ENCODE results near the gene GAS6.

The GAS6 gene

DNA sequence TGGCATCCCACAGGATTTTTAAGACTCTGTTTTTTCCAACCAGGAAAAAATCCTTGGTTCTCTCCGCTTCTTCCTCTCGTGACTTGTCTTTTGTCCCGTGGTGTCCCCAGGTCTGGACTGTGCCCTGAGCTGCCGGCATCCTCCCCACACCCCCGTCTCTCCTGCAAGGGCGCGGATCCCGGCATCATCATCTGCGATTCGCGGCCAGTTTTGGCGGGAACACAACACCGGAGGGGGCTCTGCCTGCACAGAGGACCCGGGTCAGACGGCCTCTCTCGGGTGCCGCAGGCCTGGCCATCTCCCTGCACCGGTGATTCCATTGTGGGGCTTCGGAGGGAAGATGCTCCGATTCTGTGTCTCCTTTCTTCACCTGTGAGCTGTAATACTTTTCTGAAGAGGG, 18.8 kb upstream of the GAS6 start:
- no peak for TF ChIP-seq CTCF (IDR thresholded peaks at IDR 0.05; ENCODE audit: low read depth, low read length)
- no peak for DNase-seq (ENCODE audit: low read depth in 2 of 2)
- H3K4me3 ChIP-seq (replicated peaks in 1 of 2; ENCODE audit: low read depth in 2 of 2, low read length in 2 of 2), result no peak overlapping the region

- H3K4me3 ChIP-seq (replicated peaks in 1 of 2; ENCODE audit: low read depth in 2 of 2, low read length in 2 of 2), result no peak overlapping the region
- DNase-seq (ENCODE audit: low read depth in 2 of 2), result peak in 1 of 2 donors; percentile 26
These were observed 18.4 kb upstream of the GAS6 start for GRCh38 chr13:113882267-113882630.

DNA sequence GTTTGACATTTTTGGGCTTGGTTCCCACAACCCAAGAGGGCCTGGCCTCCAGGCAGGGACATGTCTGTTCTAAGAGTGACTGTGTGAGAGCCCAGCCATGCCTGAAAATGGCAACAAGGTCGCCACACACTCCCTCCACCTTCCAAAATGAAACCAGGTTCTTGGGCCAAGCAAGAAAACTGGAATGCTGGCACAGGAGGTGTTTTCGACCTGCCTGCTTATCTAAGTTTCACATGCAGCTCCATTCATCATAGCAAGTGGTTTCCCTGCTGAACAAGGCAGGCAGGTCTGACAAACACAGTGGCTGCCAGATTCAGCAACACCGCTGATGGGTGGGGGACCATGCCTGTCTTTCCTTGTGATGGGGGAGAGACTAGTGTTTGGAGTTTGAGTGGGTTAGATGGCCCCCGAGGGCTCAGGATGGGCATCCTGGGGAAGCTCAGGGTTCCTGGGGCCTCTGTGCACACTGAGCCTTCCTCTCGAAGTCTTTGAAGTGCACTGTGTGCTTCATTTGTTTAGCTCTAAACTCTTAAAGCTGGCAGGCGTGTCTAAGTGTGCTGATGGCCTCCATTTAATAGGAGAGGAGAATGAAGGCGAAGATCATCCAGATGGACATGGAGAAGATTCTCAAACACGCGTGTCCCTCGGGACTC, 17.9 kb upstream of the GAS6 start:
- no peak overlapping the region for H3K4me3 ChIP-seq (replicated peaks in 1 of 2; ENCODE audit: low read depth in 2 of 2, low read length in 2 of 2)
- no peak for TF ChIP-seq CTCF (IDR thresholded peaks at IDR 0.05; ENCODE audit: low read depth, low read length)
- DNase-seq (ENCODE audit: low read depth in 2 of 2), result no peak

More at GRCh38 chr13:113882267-113882630, 18.4 kb upstream of the GAS6 start:
- no peak for TF ChIP-seq CTCF (IDR thresholded peaks at IDR 0.05; ENCODE audit: low read depth, low read length)

GRCh38 chr13:113880651-113881611, 17.1 kb upstream of the GAS6 start:
- DNase-seq (ENCODE audit: low read depth in 2 of 2), result peak in 1 of 2 donors; percentile 35
- TF ChIP-seq CTCF (IDR thresholded peaks at IDR 0.05; ENCODE audit: low read depth, low read length), result no peak
- no peak overlapping the region for H3K4me3 ChIP-seq (replicated peaks in 1 of 2; ENCODE audit: low read depth in 2 of 2, low read length in 2 of 2)

DNA sequence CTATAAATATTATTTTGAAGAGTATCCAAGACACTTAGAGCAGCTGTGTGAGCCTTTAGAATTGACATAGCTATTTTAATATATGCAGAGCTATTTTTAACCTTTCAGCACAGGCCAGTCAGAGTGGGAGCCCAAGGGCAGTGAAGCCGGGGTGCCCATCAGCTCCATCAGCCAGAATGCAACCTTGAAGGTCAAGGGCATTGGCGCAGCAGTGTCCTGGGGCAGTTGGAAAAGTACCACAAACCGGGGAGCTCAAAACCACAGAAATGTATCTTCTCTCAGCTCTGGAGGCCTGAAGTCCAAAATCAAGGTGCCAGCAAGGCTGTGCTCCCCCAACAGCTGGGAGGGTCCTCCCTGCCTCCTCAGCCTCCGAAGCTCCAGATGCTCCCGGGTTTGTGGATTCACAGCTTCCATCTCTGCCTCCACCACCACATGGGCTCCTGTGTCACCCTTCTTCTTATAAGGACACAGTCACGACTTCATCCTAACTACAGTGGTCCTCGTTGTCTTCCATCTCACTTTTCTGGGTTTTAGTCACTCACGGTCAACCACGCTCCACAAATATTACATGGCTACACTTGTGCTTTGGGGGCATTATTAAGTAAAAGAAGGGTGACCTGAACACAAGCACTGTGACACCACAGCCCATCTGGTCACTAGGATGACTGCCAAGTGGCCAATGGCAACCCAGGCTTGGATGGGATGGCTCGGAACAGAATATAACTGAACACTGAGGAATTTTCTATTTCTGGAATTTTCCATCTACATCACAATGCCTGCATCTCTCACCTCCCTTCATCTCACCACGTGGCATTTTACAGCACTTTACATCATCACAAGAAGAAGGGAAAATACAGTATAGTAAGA, 15.9 kb upstream of the GAS6 start:
- TF ChIP-seq CTCF (IDR thresholded peaks at IDR 0.05; ENCODE audit: low read depth, low read length), result no peak
- DNase-seq (ENCODE audit: low read depth in 2 of 2), result no peak
- no peak overlapping the region for H3K4me3 ChIP-seq (replicated peaks in 1 of 2; ENCODE audit: low read depth in 2 of 2, low read length in 2 of 2)

- TF ChIP-seq CTCF (IDR thresholded peaks at IDR 0.05; ENCODE audit: low read depth, low read length), result no peak
- no peak for DNase-seq (ENCODE audit: low read depth in 2 of 2)
- no peak overlapping the region for H3K4me3 ChIP-seq (replicated peaks in 1 of 2; ENCODE audit: low read depth in 2 of 2, low read length in 2 of 2)
These were observed 15.1 kb upstream of the GAS6 start for GRCh38 chr13:113879017-113879416.
